Measurements from ENCODE around the gene FGA.

- TF ChIP-seq EP300 (IDR thresholded peaks at IDR 0.05) (no peak), CTCF (IDR thresholded peaks at IDR 0.05) (no peak)
These were observed 26.2 kb upstream of the FGA start for GRCh38 chr4:154616731-154617130.

All from ovary (tissue), 3 donors.